GM23248 (cell line): Measurements from ENCODE around the gene DYSF. TPM values are rescaled to one million over a fixed set of nuclear protein-coding genes. Genes with fewer than 3 reads are reported as not detected.

Experiments used
- DNase-seq: peaks from one replicate; pipeline ENCODE4 v3.0.0-alpha.2; 2015
- H2AFZ ChIP-seq: fragments of 200-600 bp; sonication (generic); 2 replicates; pipeline ENCODE4 v1.6.1; 2016; ENCODE audit warnings: antibody characterized with exemption
- H3F3A ChIP-seq: fragments of 200-600 bp; sonication (generic); 2 replicates; pipeline ENCODE4 v1.6.1; 2016; ENCODE audit warnings: mild to moderate bottlenecking, antibody characterized with exemption, mixed run types; ENCODE audit not compliant: insufficient read depth
- H3K27ac ChIP-seq: fragments of 200-600 bp; sonication (generic); 2 replicates; pipeline ENCODE4 v1.5.1; 2016; ENCODE audit warnings: mild to moderate bottlenecking
- H3K27me3 ChIP-seq: fragments of 200-600 bp; sonication (generic); replicated peaks from 2 replicates; pipeline ENCODE4 v1.6.1; 2016; ENCODE audit warnings: mild to moderate bottlenecking; ENCODE audit not compliant: insufficient read depth
- H3K36me3 ChIP-seq: fragments of 200-600 bp; sonication (generic); 2 replicates; pipeline ENCODE4 v1.6.1; 2016; ENCODE audit warnings: low read depth, mild to moderate bottlenecking
- H3K4me1 ChIP-seq: fragments of 200-600 bp; sonication (generic); 2 replicates; pipeline ENCODE4 v1.6.1; 2016; ENCODE audit warnings: mild to moderate bottlenecking; ENCODE audit not compliant: insufficient read depth
- H3K4me2 ChIP-seq: fragments of 200-600 bp; sonication (generic); one replicate; pipeline ENCODE4 v1.6.1; 2016; ENCODE audit warnings: mild to moderate bottlenecking; ENCODE audit not compliant: unreplicated experiment
- H3K4me3 ChIP-seq: fragments of 200-600 bp; sonication (generic); 2 replicates; pipeline ENCODE4 v1.5.1; 2016; ENCODE audit warnings: mild to moderate bottlenecking
- H3K79me2 ChIP-seq: fragments of 200-600 bp; sonication (generic); 2 replicates; pipeline ENCODE4 v1.6.1; 2016; ENCODE audit warnings: mild to moderate bottlenecking; ENCODE audit not compliant: insufficient read depth
- H3K9ac ChIP-seq: fragments of 200-600 bp; sonication (generic); 2 replicates; pipeline ENCODE4 v1.6.1; 2016; ENCODE audit warnings: mild to moderate bottlenecking
- H3K9me2 ChIP-seq: fragments of 200-600 bp; sonication (generic); 2 replicates; pipeline ENCODE4 v1.6.1; 2016; ENCODE audit warnings: mixed run types, mild to moderate bottlenecking, moderate library complexity; ENCODE audit not compliant: insufficient read depth
- H3K9me3 ChIP-seq: fragments of 200-600 bp; sonication (generic); one replicate; pipeline ENCODE4 v1.6.1; 2017; ENCODE audit warnings: low read depth
- H4K20me1 ChIP-seq: fragments of 200-600 bp; sonication (generic); 2 replicates; pipeline ENCODE4 v1.6.0; 2016; ENCODE audit not compliant: insufficient read depth
- EZH2 ChIP-seq: fragments of 200-600 bp; sonication (generic); IDR thresholded peaks from 2 replicates; pipeline ENCODE4 v1.6.1; 2018; ENCODE audit warnings: antibody characterized with exemption, mild to moderate bottlenecking; ENCODE audit not compliant: insufficient read depth, poor library complexity, severe bottlenecking
- EZH2phosphoT487 ChIP-seq: fragments of 200-600 bp; sonication (generic); IDR thresholded peaks from 2 replicates; pipeline ENCODE4 v1.6.1; 2018; ENCODE audit warnings: antibody characterized with exemption, moderate library complexity, mild to moderate bottlenecking, low read depth; ENCODE audit not compliant: insufficient read depth
- WGBS, 2 experiments: methylation state at CpG; one replicate each; pipeline ENCODE4 v1.1.6; 2015 to 2017; ENCODE audit warnings: low lambda C conversion rate in 2 of 2, low coverage in 1 of 2; ENCODE audit errors: missing lambda C conversion rate in 2 of 2; 5-methylcytosine and 5-hydroxymethylcytosine counted together
- in situ Hi-C: fragments of 300-500 bp; cut with MboI; formaldehyde crosslinking; loops from 2 replicates; pipeline ENCODE4 v1.15.0; 2020
- polyA plus RNA-seq: library from polyadenylated mRNA; unstranded; fragments of >200 nt; fragmentation: Nextera tagmentation; extraction: Ambion mirVana; gene quantifications from 2 replicates; pipeline ENCODE4 v1.2.1, GENCODE V29; 2016
- total RNA-seq: library from RNA; depleted of rRNA; stranded (reverse); fragments of >200 nt; shearing (Covaris generic); gene quantifications from 2 replicates; pipeline ENCODE4 v1.2.3, GENCODE V29; 2014

DYSF gene
- total and polyA plus RNA-seq, 2 experiments from 2014 or later = 0.25 to 0.54 TPM

- TF ChIP-seq EZH2phosphoT487 = no peak
- no peak for TF ChIP-seq EZH2
- Histone ChIP-seq H3K4me1 (peaks cover 11% of the 10 kb centered on the region), H3K27me3 (0 out of 2 replicates have a peak, but pooled peaks cover 3% of the 10 kb centered on the region), H2AFZ (no peak overlapping the region), H3K79me2 (no peaks in the 10 kb centered on the region), H3K9me2 (no peaks in the 10 kb centered on the region), H3K9me3 (no peaks in the 10 kb centered on the region), H3K4me3 (no peak overlapping the region), H3K27ac (no peak overlapping the region), H3F3A (no peaks in the 10 kb centered on the region), H3K36me3 (no peaks in the 10 kb centered on the region), H3K9ac (no peak overlapping the region), H4K20me1 (no peaks in the 10 kb centered on the region), H3K4me2 (no peak overlapping the region)
- 67 to 72% methylated on average over 5 of the region's 5 CpGs for WGBS, 2 experiments
- no peak for DNase-seq
- in situ Hi-C loops = no loop called here
Observed at GRCh38 chr2:71474116-71474743, 20.9 kb downstream of the DYSF start.

- 89 to 91% methylated on average over 10 of the region's 10 CpGs for WGBS, 2 experiments
- no peaks in the 10 kb centered on the region for H3K9me3 ChIP-seq
- H3K79me2 ChIP-seq = no peaks in the 10 kb centered on the region
- H3K4me3 ChIP-seq = no peak overlapping the region
- no peaks in the 10 kb centered on the region for H3K36me3 ChIP-seq
- H3F3A ChIP-seq = no peaks in the 10 kb centered on the region
- H4K20me1 ChIP-seq = no peaks in the 10 kb centered on the region
- H3K9me2 ChIP-seq = no peaks in the 10 kb centered on the region
- no peak for DNase-seq
- no peak overlapping the region for H3K4me2 ChIP-seq
- no peak overlapping the region for H3K9ac ChIP-seq
- no peaks in the 10 kb centered on the region; the same call in 1 of the 2 replicates for H3K27me3 ChIP-seq
- H3K4me1 ChIP-seq = peaks cover 11% of the 10 kb centered on the region
- H3K27ac ChIP-seq = no peak overlapping the region
- no peak overlapping the region for H2AFZ ChIP-seq
- in situ Hi-C loops = no loop called here
- TF ChIP-seq EZH2phosphoT487 (no peak), EZH2 (no peak)
Observed at GRCh38 chr2:71474744-71475397, 21.5 kb downstream of the DYSF start.

- H3K9me3 ChIP-seq = no peaks in the 10 kb centered on the region
- no peaks in the 10 kb centered on the region; the same call in 1 of the 2 replicates for H3K27me3 ChIP-seq
- H3K4me2 ChIP-seq = no peak overlapping the region
- H3K79me2 ChIP-seq = no peaks in the 10 kb centered on the region
- no peak overlapping the region for H2AFZ ChIP-seq
- no peak overlapping the region for H3K27ac ChIP-seq
- H3F3A ChIP-seq = no peaks in the 10 kb centered on the region
- H4K20me1 ChIP-seq = no peaks in the 10 kb centered on the region
- 10 to 11% methylated on average over 1 of the region's 1 CpG for WGBS, 2 experiments
- TF ChIP-seq EZH2 = no peak
- H3K4me3 ChIP-seq = no peak overlapping the region
- in situ Hi-C loops = no loop called here
- peaks cover 3% of the 10 kb centered on the region; the same call in 1 of the 2 replicates for H3K4me1 ChIP-seq
- no peaks in the 10 kb centered on the region for H3K9me2 ChIP-seq
- H3K9ac ChIP-seq = no peak overlapping the region
- DNase-seq = no peak
- H3K36me3 ChIP-seq = no peaks in the 10 kb centered on the region
Observed at GRCh38 chr2:71476495-71476894, 23.1 kb downstream of the DYSF start.

- H3K27ac ChIP-seq = no peak overlapping the region
- no peak overlapping the region for H3K4me3 ChIP-seq
- no peak overlapping the region for H3K4me2 ChIP-seq
- no peaks in the 10 kb centered on the region for H3K79me2 ChIP-seq
- in situ Hi-C loops = no loop called here
- WGBS, 2 experiments = 60 to 64% methylated on average over 6 of the region's 6 CpGs
- H3K9me2 ChIP-seq = no peaks in the 10 kb centered on the region
- no peaks in the 10 kb centered on the region; the same call in 1 of the 2 replicates for H3K27me3 ChIP-seq
- H3K36me3 ChIP-seq = no peaks in the 10 kb centered on the region
- no peak overlapping the region for H2AFZ ChIP-seq
- H4K20me1 ChIP-seq = no peaks in the 10 kb centered on the region
- no peak for TF ChIP-seq EZH2phosphoT487
- no peak for TF ChIP-seq EZH2
- DNase-seq = peak; percentile 37
- no peaks in the 10 kb centered on the region for H3K4me1 ChIP-seq
- H3K9me3 ChIP-seq = no peaks in the 10 kb centered on the region
- H3F3A ChIP-seq = no peaks in the 10 kb centered on the region
- H3K9ac ChIP-seq = no peak overlapping the region
Observed at GRCh38 chr2:71477231-71477691, 23.9 kb downstream of the DYSF start.
